DMS 273 (cell line): Measurements from ENCODE around the gene RHEB.

ENCODE experiments used
- DNase-seq: peaks from one replicate; lab custom pipeline; 2025; ENCODE audit not compliant: unreplicated experiment; lab: John Stamatoyannopoulos, UW

The RHEB gene

GRCh38 chr7:151505433-151505832, 14.3 kb downstream of the RHEB start:
- no peak for DNase-seq

GRCh38 chr7:151504715-151505326, 14.9 kb downstream of the RHEB start:
- no peak for DNase-seq

- DNase-seq: peak; percentile 31
These were observed 15.6 kb downstream of the RHEB start for GRCh38 chr7:151503902-151504714.

GRCh38 chr7:151501676-151502075, 18.0 kb downstream of the RHEB start:
- DNase-seq: no peak

GRCh38 chr7:151498495-151498894, 21.2 kb downstream of the RHEB start:
- DNase-seq: no peak

GRCh38 chr7:151497306-151497871, 22.3 kb downstream of the RHEB start:
- DNase-seq: no peak

GRCh38 chr7:151495360-151495759, 24.3 kb downstream of the RHEB start:
- DNase-seq: no peak

GRCh38 chr7:151494298-151495284, 25.1 kb downstream of the RHEB start:
- no peak for DNase-seq

GRCh38 chr7:151493083-151493482, 26.6 kb downstream of the RHEB start:
- no peak for DNase-seq

GRCh38 chr7:151491859-151492258, 27.8 kb downstream of the RHEB start:
- no peak for DNase-seq

GRCh38 chr7:151490456-151491105, 29.1 kb downstream of the RHEB start:
- DNase-seq: no peak

GRCh38 chr7:151489498-151489897, 30.2 kb downstream of the RHEB start:
- no peak for DNase-seq

- no peak for DNase-seq
These were observed 31.6 kb downstream of the RHEB start for GRCh38 chr7:151488096-151488495.

GRCh38 chr7:151487228-151487627, 32.5 kb downstream of the RHEB start:
- no peak for DNase-seq

GRCh38 chr7:151486074-151486473, 33.6 kb downstream of the RHEB start:
- DNase-seq: no peak

GRCh38 chr7:151484971-151485707, 34.6 kb downstream of the RHEB start:
- no peak for DNase-seq

- DNase-seq: no peak
These were observed 36.0 kb downstream of the RHEB start for GRCh38 chr7:151483711-151483983.

GRCh38 chr7:151482883-151483710, 36.6 kb downstream of the RHEB start:
- DNase-seq: no peak
